HG03095 (cell line): Measurements from ENCODE around the gene UBE2L3.
"Not testable (repeated sequence)": the region's sequence is repeated elsewhere in the genome, so short reads cannot be mapped to it uniquely, and the experiment has no call there.

ENCODE experiments used
- ATAC-seq: cut with Tn5 transposase; IDR thresholded peaks from one replicate; pipeline ENCODE4 v1.9.1; 2021; ENCODE audit warnings: moderate library complexity; ENCODE audit not compliant: unreplicated experiment

The UBE2L3 gene

GRCh38 chr22:21570398-21570797, 2.9 kb downstream of the UBE2L3 start:
- ATAC-seq: no peak

GRCh38 chr22:21571679-21572078, 4.2 kb downstream of the UBE2L3 start:
- ATAC-seq: no peak

- ATAC-seq: no peak
These were observed 5.8 kb downstream of the UBE2L3 start for GRCh38 chr22:21573293-21573734.

GRCh38 chr22:21573750-21574494, 6.4 kb downstream of the UBE2L3 start:
- no peak for ATAC-seq

- no peak for ATAC-seq
These were observed 11.9 kb downstream of the UBE2L3 start for GRCh38 chr22:21579474-21579851.

- ATAC-seq: not testable (repeated sequence)
These were observed 13.1 kb downstream of the UBE2L3 start for GRCh38 chr22:21580623-21581007.

- not testable (repeated sequence) for ATAC-seq
These were observed 13.6 kb downstream of the UBE2L3 start for GRCh38 chr22:21581009-21581713.

- no peak for ATAC-seq
These were observed 15.6 kb downstream of the UBE2L3 start for GRCh38 chr22:21582801-21583740.

- ATAC-seq: no peak
These were observed 17.9 kb downstream of the UBE2L3 start for GRCh38 chr22:21585389-21585788.

GRCh38 chr22:21587803-21588611, 20.5 kb downstream of the UBE2L3 start:
- ATAC-seq: peak; percentile 81

- no peak for ATAC-seq
These were observed 21.9 kb downstream of the UBE2L3 start for GRCh38 chr22:21589396-21589795.

- ATAC-seq: no peak
These were observed 23.5 kb downstream of the UBE2L3 start for GRCh38 chr22:21590809-21591641.

- no peak for ATAC-seq
These were observed 24.2 kb downstream of the UBE2L3 start for GRCh38 chr22:21591695-21592094.

- no peak for ATAC-seq
These were observed 24.9 kb downstream of the UBE2L3 start for GRCh38 chr22:21592422-21592821.

GRCh38 chr22:21593406-21594232, 26.1 kb downstream of the UBE2L3 start:
- no peak for ATAC-seq

GRCh38 chr22:21594865-21595452, 27.4 kb downstream of the UBE2L3 start:
- ATAC-seq: no peak

GRCh38 chr22:21596356-21597135, 29.0 kb downstream of the UBE2L3 start:
- not testable (repeated sequence) for ATAC-seq

GRCh38 chr22:21598302-21598701, 30.8 kb downstream of the UBE2L3 start:
- ATAC-seq: no peak
